COLO668 (cell line): Measurements from ENCODE around the gene FALEC.

Experiments used
- DNase-seq: peaks from one replicate; lab custom pipeline; 2025; ENCODE audit not compliant: unreplicated experiment; lab: John Stamatoyannopoulos, UW

The FALEC gene

GRCh38 chr1:150515328-150516049 lies at the start of gene FALEC:
Gene FALEC (plus strand): TSS chr1:150515752.
- peak; percentile 99 for DNase-seq

GRCh38 chr1:150466964-150467363 lies 48.6 kb upstream of the FALEC start:
- DNase-seq = no peak

- DNase-seq = no peak
These were observed 46.3 kb upstream of the FALEC start for GRCh38 chr1:150469291-150469690.

GRCh38 chr1:150472601-150473200 lies 42.9 kb upstream of the FALEC start:
- no peak for DNase-seq

- DNase-seq = no peak
These were observed 41.9 kb upstream of the FALEC start for GRCh38 chr1:150473659-150474058.

GRCh38 chr1:150474869-150475268 lies 40.7 kb upstream of the FALEC start:
- DNase-seq = no peak

- no peak for DNase-seq
These were observed 38.8 kb upstream of the FALEC start for GRCh38 chr1:150476754-150477153.

GRCh38 chr1:150477320-150477719 lies 38.2 kb upstream of the FALEC start:
- no peak for DNase-seq

- no peak for DNase-seq
These were observed 37.8 kb upstream of the FALEC start for GRCh38 chr1:150477733-150478132.

GRCh38 chr1:150479370-150479769 lies 36.2 kb upstream of the FALEC start:
- DNase-seq = no peak

GRCh38 chr1:150479927-150480352 lies 35.6 kb upstream of the FALEC start:
- no peak for DNase-seq

GRCh38 chr1:150484431-150484830 lies 31.1 kb upstream of the FALEC start:
- no peak for DNase-seq

- no peak for DNase-seq
These were observed 30.7 kb upstream of the FALEC start for GRCh38 chr1:150484861-150485260.

GRCh38 chr1:150486966-150487762 lies 28.4 kb upstream of the FALEC start, which contains the start of gene TARS2:
Gene TARS2 (plus strand): TSS chr1:150487419. CDS start chr1:150487451, 32 bp downstream.
- DNase-seq = peak; percentile 97

GRCh38 chr1:150487763-150488115 lies 27.8 kb upstream of the FALEC start:
- no peak for DNase-seq

GRCh38 chr1:150493175-150493574 lies 22.4 kb upstream of the FALEC start:
- no peak for DNase-seq

GRCh38 chr1:150498342-150498741 lies 17.2 kb upstream of the FALEC start:
- no peak for DNase-seq

GRCh38 chr1:150505431-150505830 lies 10.1 kb upstream of the FALEC start:
- no peak for DNase-seq

- peak; percentile 53 for DNase-seq
These were observed 7.4 kb upstream of the FALEC start, which contains the start of gene ECM1 for GRCh38 chr1:150507912-150508864. Gene ECM1 (plus strand): TSS chr1:150508109. CDS start chr1:150508210, 101 bp downstream.

GRCh38 chr1:150508982-150509381 lies 6.6 kb upstream of the FALEC start:
- no peak for DNase-seq

GRCh38 chr1:150511551-150511950 lies 4.0 kb upstream of the FALEC start:
- DNase-seq = peak; percentile 98
